GM18502 (cell line): ENCODE data around the gene OR13G1.
"Not testable (repeated sequence)": the region's sequence is repeated elsewhere in the genome, so short reads cannot be mapped to it uniquely, and the experiment has no call there.

Source experiments
- ATAC-seq: cut with Tn5 transposase; IDR thresholded peaks from one replicate; pipeline ENCODE4 v1.9.1; 2021; ENCODE audit warnings: mild to moderate bottlenecking; ENCODE audit not compliant: unreplicated experiment, poor library complexity

Gene OR13G1, protein sequence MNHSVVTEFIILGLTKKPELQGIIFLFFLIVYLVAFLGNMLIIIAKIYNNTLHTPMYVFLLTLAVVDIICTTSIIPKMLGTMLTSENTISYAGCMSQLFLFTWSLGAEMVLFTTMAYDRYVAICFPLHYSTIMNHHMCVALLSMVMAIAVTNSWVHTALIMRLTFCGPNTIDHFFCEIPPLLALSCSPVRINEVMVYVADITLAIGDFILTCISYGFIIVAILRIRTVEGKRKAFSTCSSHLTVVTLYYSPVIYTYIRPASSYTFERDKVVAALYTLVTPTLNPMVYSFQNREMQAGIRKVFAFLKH

GRCh38 chr1:247679639-247680038 lies at the start of gene OR13G1:
OR13G1 (minus strand) TSS chr1:247679739; CDS start chr1:247673041, 6,698 bp downstream.
- no peak for ATAC-seq

GRCh38 chr1:247721222-247721621 lies 41.7 kb upstream of the OR13G1 start:
- ATAC-seq = no peak

DNA sequence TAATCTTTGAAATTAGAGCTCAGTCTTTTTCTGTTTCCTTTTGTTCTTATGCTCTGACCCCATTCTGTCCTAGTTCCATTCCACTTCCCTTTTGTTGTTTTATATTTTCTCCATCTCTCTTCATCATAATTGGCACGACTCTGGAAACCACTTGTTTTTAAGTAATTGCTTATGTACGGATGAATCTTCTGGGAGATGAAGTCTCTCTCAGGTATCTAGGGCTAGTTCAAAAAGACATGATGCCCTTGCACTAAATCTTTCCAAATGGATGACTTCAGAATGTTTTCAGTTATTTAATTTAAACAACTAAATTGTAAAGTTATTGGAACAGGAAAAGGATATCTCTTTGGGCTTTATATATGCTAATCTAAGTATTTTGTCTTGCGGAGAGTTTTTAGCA lies 37.0 kb upstream of the OR13G1 start, which contains the start of gene OR6F1:
Gene OR6F1 (minus strand): TSS at position 101 of the 400 bp plus-strand sequence. CDS start 3,891 bp downstream, outside the sequence.
- no peak for ATAC-seq

DNA sequence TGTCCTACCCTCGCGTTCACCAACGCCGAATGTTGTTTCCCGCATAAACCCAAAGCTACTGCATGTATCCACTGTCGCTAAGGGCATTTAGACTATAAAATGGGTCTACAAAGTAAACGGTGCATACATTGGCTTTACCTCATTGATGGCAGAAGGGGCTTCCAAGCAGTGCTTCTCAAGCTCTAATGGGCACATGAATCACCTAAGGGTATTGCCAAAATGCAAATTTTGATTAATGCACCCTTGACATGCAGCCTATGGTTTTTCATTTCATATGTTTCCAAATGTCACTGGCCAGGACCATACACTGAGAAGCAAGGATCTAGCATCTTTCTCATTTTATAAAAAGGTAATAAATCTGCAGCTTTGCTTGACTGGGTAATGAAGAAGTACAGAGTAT lies 34.2 kb upstream of the OR13G1 start:
- no peak for ATAC-seq

- ATAC-seq = not testable (repeated sequence)
Measured at GRCh38 chr1:247710681-247711080, 31.1 kb upstream of the OR13G1 start.

DNA sequence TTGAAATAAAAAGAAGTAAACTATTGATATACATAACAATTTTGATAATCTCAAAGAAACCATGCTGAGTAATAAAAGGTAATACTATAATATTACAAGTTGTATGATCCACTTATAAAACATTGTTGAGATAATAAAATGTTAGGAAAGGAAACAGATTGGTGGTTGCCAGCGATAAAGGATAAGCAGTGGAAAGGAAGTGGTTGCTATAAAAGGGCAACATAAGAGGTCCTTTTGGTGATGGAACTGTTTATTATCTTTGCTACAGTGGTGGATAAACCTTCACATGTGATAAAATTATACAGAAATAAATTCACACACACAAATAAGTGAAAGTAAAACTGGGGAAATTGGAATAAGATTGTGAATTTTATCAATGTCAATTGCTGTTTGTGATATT lies 21.8 kb upstream of the OR13G1 start:
- ATAC-seq = no peak

DNA sequence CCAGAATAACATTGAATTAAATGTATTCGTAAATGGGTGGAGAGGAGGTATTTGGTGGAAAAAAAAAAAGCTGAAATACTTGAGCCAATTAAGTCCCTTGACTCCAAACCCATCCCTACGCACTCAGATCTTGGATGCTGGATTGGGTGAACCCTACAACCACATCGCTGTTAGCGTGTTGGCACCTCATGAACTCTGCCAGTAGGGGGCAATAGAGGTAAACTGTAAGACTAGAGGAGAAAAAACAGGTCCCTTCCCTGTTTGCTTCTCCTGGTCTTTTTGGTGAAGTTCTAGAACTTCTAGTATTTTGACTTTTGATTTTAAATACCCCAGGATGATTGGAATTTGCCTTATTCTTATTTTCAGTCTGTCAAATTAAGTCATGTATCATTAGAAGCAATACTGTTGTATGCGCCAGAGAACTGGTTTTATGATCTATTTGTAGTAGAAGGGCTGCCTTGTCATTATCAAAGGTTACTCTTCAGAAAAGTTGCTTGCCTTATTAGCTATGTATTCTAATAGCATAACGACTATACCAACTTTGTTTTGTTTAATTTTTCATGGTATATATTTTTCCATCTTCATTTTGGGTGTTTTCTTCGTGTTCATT lies 1.9 kb upstream of the OR13G1 start:
- peak; percentile 94 for ATAC-seq

DNA sequence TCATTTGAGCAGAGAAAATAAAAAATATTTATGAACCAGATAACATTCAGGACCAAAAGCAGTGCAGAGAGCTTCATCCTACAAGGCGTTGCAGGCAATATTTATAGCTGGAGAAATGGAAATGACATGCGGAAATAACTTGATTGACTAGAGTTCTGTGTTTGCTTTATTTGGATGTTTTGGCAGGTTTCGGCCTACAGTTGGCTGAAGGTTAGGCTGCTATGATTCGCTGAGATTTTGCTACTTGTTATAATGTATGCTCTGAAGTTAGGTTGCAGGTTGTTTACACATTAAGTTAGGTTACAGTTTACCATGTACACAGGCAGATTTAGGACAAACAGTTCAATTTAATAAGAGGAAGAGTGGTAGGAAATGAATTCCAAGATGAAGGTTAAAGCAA lies 632 bp upstream of the OR13G1 start:
- ATAC-seq = no peak

DNA sequence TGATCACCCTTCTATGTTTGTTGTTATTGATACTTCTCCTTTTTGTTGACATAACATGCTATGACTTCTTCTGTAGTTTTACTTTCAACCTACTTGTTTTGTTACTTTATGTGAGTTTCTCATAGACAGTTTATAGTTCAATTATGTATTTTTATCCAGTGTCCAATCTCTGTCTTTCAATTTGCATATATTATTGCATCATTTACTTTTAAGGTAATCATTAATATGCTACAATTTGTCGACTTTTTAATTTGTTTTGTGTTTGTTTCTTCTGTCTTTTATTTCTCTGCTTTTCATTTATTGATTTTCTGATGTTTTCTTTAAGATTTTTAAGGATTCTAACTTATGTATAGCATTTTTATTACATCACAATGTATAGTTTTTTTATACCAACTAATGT lies 10.3 kb downstream of the OR13G1 start:
- no peak for ATAC-seq

GRCh38 chr1:247656221-247656875 lies 23.2 kb downstream of the OR13G1 start:
- no peak for ATAC-seq

- ATAC-seq = no peak
Measured at GRCh38 chr1:247653040-247653439, 26.5 kb downstream of the OR13G1 start.

- no peak for ATAC-seq
Measured at GRCh38 chr1:247647864-247648263, 31.7 kb downstream of the OR13G1 start.

DNA sequence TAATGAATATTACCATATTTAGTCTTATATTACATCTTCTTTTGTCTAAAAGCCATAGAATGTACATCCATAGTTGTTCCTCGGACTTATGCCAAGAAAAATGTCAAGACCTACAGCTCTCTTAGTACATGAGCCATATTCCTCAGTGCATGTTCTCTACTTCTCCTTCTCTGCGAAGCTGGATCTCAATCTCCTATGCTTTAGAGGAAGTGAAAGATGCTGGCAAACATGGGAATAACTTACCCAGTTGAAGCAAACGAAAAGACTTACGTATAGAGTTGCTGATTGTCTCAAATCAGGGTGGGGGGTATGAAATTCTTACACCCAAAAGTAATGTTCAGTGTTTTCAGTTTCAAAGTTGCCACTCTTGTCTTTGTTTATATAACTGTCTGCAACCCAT lies 32.7 kb downstream of the OR13G1 start:
- no peak for ATAC-seq

GRCh38 chr1:247642742-247643141 lies 36.8 kb downstream of the OR13G1 start:
- no peak for ATAC-seq

DNA sequence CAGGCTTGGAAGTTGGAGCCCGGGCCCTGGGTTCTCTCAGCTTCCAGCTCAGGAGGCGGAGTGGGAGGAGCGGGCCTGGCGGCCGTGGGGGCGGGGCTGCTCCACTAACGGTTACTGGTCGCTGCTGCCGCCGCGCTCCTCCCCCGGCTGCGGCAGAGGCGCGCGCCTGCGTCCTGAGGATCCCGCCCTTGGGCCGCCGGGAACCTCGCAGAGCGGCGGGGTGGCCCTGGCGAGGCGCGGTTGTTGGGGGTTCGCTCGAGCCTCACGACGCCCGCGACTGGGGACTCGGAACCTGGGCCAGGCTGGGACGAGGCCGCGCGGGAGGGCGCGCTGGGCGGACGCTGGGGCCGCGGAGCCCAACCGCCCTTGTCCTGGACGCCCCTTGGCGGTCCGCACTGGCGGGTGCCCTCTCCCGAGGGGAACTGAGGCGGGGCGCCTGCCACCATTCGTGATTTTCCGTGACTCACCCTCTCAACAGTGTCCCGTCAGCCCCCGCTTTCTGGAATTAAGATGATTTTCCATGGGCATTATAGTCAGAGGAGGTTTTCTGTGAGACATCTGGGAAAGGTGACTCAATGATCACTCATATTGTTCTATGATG lies 40.1 kb downstream of the OR13G1 start:
- ATAC-seq = peak; percentile 66

GRCh38 chr1:247638781-247639180 lies 40.8 kb downstream of the OR13G1 start:
- ATAC-seq = no peak

DNA sequence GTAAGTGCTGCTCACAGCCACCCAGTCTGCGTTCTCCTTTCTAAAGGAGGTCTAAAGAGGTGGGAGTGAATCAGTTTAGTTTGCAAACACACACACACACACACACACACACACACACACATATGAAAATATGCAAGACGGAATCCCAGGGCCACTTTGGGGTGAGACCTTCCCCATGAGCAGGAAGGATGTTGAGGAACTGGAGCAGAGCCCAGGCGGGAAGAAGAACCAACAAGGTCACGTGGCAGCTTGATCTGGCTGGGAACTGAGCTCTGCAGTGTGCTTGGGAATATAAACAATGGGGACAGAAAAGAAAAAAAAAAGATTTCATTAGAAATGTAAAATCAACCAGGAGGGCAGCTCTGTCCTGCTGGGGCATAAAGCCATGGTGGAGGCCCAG lies 41.5 kb downstream of the OR13G1 start:
- no peak for ATAC-seq

DNA sequence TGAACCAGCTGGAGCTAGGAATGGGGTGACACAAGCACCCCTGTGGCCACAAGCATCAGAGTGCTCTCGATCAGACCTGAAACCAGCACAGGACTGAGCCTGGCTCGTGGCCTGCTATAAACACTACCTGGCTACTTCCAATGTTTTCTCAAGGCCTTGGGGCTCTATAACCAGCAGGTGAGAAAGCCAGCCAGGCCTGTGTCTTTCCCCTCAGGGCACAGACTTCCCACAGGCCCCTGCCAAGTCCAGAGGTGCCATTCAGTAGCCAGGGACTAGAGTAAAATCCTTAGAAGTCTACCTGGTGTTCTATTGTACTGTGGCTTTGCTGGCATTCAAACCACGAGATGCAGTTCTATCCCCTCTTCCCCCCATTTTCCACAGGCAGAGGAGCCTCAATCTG lies 51.6 kb downstream of the OR13G1 start:
- no peak for ATAC-seq
